Measurements from ENCODE around the gene EVI5.
A peak's percentile ranks its signal among the peaks of the same experiment; 100 is the strongest.
"Not testable (repeated sequence)": the region's sequence is repeated elsewhere in the genome, so short reads cannot be mapped to it uniquely, and the experiment has no call there.

The EVI5 gene

GRCh38 chr1:92575123-92575522 is 209.8 kb downstream of the EVI5 start:
- DNase-seq (ENCODE audit: low read depth), result no peak

- DNase-seq (ENCODE audit: low read depth), result no peak
Measured at GRCh38 chr1:92572520-92572919, 212.4 kb downstream of the EVI5 start.

GRCh38 chr1:92571578-92571977 is 213.3 kb downstream of the EVI5 start:
- DNase-seq (ENCODE audit: low read depth), result no peak

GRCh38 chr1:92567211-92567868 is 217.6 kb downstream of the EVI5 start:
- DNase-seq (ENCODE audit: low read depth), result no peak

GRCh38 chr1:92563457-92564216 is 221.3 kb downstream of the EVI5 start:
- DNase-seq (ENCODE audit: low read depth), result no peak

GRCh38 chr1:92556350-92556749 is 228.6 kb downstream of the EVI5 start:
- DNase-seq (ENCODE audit: low read depth), result no peak

GRCh38 chr1:92554216-92554615 is 230.7 kb downstream of the EVI5 start:
- no peak for DNase-seq (ENCODE audit: low read depth)

GRCh38 chr1:92551916-92552315 is 233.0 kb downstream of the EVI5 start:
- no peak for DNase-seq (ENCODE audit: low read depth)

- no peak for DNase-seq (ENCODE audit: low read depth)
Measured at GRCh38 chr1:92544756-92545165, 240.1 kb downstream of the EVI5 start.

- DNase-seq (ENCODE audit: low read depth), result no peak
Measured at GRCh38 chr1:92543131-92544055, 241.5 kb downstream of the EVI5 start.

GRCh38 chr1:92538413-92539061 is 246.4 kb downstream of the EVI5 start:
- peak; percentile 15 for DNase-seq (ENCODE audit: low read depth)

GRCh38 chr1:92538048-92538412 is 246.9 kb downstream of the EVI5 start:
- DNase-seq (ENCODE audit: low read depth), result no peak

- no peak for DNase-seq (ENCODE audit: low read depth)
Measured at GRCh38 chr1:92536980-92537884, 247.7 kb downstream of the EVI5 start.

GRCh38 chr1:92536211-92536979 is 248.5 kb downstream of the EVI5 start:
- DNase-seq (ENCODE audit: low read depth), result no peak

GRCh38 chr1:92532371-92532770 is 252.5 kb downstream of the EVI5 start:
- DNase-seq (ENCODE audit: low read depth), result not testable (repeated sequence)

- DNase-seq (ENCODE audit: low read depth), result not testable (repeated sequence)
Measured at GRCh38 chr1:92531939-92532338, 253.0 kb downstream of the EVI5 start.

- DNase-seq (ENCODE audit: low read depth), result no peak
Measured at GRCh38 chr1:92527670-92528069, 257.2 kb downstream of the EVI5 start.

GRCh38 chr1:92524944-92525590 is 259.8 kb downstream of the EVI5 start:
- DNase-seq (ENCODE audit: low read depth), result not testable (repeated sequence)

- DNase-seq (ENCODE audit: low read depth), result no peak
Measured at GRCh38 chr1:92519043-92519442, 265.9 kb downstream of the EVI5 start.

- no peak for DNase-seq (ENCODE audit: low read depth)
Measured at GRCh38 chr1:92516574-92516973, 268.3 kb downstream of the EVI5 start.

Measured in activated T-cell treated with anti-CD3 and anti-CD28 coated beads for 48 hours (primary cell).